CD4-positive, alpha-beta T cell treated with Interleukin-6 for 4 hours (primary cell): ENCODE data around the gene SORCS2.

Experiments
- DNase-seq: peaks from one replicate; pipeline ENCODE4 v3.0.0-alpha.2; 2020; ENCODE audit warnings: mixed read lengths

The SORCS2 gene

DNA sequence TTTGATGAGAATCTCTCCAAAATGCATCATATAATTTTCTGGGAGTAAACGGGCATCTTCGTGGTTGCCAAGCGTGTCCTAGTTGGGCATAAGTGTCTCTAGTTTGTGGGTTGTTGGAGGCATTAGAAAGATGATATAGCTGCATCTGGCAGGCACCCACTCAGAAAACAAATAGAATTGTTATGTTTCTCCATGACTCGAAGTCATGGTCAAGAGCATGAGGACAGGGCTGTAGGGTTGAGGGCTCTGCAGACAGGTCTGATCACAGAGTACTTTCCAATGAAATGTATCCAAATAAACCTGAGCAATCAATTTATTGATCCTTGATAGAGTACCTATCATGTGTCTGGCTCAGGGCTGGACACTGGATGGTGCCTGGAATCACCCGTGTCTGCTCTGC is 82.7 kb downstream of the SORCS2 start:
- DNase-seq: no peak

DNA sequence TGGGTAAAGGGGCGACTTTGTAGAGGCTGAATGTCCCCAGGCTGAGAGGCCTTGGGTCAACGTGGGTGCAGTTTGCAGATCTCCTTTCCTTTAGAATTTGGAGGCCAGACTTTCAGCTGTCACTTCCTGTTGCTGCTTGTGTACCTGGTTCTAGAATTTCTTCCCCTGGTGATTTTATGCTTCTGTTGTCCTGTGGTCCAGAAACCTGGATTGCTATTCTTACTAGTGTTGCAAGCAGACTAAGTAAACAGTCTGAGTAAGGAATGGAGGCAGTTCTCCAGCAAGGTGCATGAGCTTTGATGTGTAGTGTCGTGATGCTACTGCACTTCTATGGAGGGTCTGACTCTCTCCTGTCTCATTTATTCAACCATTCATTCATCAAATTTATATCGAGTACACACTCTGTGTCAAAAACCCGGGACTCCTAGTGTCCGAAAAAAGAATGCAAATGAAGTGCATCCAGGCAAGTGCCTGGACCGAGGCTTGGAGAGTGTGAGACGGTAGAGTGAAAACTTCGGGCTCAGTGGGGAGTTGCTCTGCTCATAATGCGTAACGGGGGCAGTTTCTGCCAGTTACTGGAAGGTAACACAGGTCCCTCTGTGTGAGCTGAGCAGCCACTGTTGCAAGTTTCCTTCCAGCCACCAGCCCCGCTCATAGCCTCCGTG is 83.3 kb downstream of the SORCS2 start:
- no peak for DNase-seq

DNA sequence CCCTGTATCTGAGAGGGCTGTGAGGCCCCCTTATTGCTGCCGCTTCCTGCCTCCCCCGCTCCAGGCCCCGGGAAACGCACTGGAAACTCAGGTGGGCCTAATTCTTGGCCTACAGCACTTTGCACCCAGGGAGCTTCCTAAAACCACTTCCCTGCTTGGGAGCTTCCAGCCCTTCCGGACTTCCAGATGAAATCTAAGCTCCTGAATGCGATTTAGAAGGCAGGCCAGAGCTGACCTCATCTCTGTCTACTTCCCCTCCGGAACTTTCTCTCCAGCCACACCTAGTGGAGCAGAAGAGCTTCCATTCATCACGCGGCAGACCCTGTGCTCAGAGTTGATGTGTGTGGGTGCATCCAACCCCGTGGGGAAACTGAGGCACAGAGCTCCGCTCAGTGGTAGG is 84.2 kb downstream of the SORCS2 start:
- no peak for DNase-seq

DNA sequence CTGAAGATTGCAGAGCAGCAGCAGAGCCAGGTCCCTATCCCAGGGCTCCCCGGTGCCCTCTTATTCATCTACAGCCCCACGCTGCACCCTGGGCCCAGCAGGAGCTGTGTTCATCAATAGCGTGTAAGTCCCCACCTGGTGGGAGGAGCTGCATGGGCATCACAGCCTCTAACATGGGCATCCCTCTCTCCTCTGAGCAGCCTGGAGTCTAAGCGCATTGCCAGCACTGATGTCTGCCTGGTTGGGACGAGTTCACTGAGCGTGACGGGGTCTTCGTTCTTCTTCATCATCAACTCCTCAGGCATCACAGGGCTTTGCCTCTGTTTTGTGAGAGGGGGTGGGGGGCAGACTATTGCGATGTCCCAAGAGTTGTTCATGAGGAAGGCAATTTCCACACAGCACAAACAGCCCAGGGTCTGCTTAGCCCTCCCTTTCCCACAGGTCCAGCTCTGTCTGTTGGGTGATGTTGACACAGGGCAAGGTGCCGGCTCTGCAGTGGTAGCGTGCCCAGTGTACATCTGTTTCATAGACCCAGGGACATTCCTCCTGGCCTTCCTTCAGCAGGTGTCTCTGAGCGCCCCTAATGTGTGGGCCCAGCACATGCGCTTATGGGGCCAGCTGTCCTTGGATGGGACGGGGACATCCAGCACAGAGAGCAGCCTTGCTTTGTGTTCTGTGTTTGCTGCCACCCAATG is 85.9 kb downstream of the SORCS2 start:
- no peak for DNase-seq

DNA sequence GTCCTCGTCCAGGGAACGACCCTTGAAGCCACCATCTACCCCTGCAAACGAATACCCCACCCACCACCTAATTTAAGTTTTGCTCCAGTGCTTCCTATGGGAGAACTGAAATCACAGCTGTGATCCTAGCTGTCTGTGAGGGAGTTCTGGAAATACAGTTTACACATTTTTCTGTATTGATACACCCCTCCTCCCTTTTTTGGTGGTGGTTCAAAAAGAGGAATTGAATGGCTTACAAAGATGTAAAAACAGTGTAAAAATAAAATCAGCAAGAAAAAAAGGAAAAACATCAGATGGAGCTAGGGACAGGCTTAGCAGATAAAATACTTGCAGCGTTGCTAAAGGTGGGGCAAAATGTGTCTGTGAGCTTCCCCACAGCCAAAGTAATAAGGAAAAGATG is 86.6 kb downstream of the SORCS2 start:
- no peak for DNase-seq

DNA sequence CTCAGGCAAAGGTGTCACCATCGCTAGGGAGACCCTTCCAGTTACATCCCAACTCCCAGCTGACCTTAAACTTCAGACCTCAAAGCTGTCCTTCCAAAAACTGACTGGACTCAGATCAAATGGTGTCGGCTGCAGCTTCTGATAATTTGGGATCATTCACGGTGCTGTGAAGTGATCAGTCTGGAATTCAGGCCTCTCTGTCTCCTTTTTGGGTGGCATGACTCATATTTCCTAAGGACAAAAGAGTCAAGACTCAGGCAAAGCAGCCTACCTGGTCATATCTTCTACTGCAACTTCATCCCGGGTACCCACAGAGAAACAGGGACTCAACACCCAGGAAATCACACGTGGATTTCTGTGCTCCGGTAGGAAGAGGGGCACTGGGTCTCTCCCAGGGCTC is 87.6 kb downstream of the SORCS2 start:
- DNase-seq: no peak

DNA sequence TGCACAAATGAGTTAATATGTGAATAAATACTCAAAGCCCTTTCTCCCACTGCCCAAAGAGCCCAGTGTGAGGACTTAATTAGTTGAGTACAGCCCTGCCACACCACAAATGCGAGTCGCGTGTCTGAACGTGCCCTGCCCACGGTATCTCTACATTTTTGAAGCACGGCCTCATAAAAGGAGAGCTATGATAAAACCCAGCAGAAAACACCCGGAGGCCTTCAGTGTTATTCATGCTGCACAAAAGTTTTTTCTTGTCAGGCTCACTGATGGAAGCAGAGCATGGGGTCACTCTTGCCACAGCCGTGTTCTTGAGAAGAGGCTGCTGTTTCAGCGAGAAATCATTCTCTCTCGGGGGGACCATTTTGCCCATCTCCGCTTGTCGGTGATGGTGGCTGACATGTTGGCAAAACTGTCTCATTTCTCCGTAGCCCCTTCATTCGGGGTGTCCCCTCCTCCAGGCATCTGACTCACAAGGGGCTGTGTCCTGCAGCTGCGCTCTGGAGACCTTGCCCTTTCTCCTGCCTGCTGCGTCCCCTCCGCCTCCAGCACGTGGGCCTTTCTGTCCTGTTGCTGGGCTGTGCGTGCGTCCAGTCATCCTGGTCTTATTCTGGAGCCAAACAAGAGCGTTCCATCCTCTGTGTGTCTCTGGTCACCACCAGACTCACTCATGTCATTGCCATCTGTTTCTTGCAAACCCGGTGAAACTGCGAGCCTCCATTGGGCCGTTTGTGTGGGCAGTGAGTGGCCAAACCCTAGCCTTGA is 88.8 kb downstream of the SORCS2 start:
- DNase-seq: no peak

DNA sequence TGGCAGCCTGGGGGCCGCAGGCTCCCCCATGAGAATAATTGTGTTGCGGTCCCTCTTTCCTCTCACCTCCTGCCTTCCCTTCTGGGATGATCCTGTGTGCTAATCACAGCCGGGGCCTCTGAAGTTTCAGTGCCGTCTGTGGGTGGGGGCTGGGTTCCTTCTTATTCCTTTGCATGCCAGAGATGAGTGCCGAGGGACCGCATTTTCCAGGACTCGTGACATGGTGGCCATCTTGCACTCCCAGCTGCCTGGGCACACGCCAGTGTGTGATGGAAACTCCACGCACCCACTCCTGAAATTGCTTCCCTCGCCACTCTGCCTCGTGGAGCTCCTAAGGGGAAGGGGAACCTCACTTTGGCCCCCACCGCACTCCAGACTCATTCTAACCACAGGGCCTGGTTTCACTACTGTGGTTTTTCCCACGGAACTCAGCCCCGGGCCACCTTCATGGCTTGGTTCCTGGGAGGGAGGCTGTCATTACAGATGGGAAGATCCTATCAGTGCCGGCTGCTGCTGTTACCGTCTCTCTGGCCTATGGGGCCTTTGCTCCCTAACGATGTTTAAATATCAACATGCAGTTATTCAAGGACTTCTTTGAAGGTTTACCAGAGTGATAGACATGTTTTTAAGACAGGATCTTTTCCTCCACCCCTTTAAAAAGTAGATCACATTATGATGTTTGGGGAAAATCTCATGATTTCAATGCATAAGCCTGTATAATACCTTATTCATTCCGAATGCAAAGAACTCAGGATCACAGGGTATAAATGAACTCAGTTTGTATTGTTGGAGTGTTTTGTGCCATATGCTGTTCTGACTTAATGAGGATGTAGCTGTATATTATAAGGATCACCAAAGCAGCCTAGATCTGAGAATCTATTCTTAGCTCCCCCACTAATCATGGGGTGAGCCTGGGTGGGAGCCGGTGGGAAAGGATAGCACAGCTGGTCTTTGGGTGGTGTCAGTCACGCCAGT is 89.6 kb downstream of the SORCS2 start:
- DNase-seq: no peak

DNA sequence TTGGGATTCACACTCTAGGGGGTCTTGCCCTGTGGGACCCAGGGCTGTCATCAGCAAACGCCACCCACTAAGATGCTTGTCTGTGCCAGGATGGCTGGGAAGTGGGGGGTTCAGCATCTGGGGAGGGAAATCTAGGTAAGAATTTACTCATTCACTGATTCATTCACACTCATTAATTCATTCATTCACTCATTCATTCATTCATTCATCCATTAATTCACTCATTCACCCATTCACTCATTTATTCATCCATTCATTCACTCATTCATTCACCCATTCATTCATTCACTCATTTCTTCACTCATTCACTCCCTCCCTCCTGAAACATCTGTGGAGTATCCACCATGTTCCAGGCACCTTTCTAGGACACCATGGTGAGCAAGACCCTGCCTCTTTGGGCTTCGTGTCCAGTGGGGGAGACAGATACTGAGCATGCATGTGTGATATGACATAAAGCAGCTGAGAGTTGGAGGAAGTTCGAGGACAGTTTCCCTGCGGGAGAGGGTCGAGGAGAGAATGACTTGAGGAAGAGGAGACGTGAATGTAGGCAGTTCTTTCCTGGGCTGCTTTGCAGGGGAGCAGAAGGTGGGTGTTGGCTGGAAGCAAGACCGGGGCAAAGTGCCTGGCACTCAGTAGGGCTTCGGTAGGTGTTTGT is 90.6 kb downstream of the SORCS2 start:
- no peak for DNase-seq

- DNase-seq: no peak
These were observed 93.1 kb downstream of the SORCS2 start for GRCh38 chr4:7285244-7286094.

DNA sequence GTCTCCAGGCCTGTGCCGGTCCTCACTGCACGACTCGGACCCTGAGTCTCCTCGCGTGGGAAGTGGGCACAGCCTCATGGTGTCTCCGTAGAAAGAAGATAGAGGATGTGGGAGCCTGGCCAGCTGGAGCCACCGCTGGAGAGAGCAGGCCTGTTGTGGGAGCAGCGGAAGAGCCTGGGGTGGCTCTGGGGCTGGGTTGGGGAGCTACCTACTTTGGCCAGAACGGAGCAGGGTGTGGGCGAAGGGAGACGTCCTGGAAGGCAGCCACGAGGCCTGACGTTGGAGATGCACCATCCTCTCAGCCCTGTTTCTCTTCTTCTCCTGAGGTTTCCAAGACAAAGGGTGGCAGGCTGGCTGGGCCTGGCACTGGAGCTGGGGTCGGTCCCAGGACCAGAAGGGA is 93.8 kb downstream of the SORCS2 start:
- no peak for DNase-seq

GRCh38 chr4:7286798-7287197 is 94.5 kb downstream of the SORCS2 start:
- DNase-seq: no peak

GRCh38 chr4:7287274-7287917 is 95.1 kb downstream of the SORCS2 start:
- no peak for DNase-seq

- DNase-seq: no peak
These were observed 95.6 kb downstream of the SORCS2 start for GRCh38 chr4:7287918-7288280.

- DNase-seq: no peak
These were observed 96.6 kb downstream of the SORCS2 start for GRCh38 chr4:7288751-7289523.

DNA sequence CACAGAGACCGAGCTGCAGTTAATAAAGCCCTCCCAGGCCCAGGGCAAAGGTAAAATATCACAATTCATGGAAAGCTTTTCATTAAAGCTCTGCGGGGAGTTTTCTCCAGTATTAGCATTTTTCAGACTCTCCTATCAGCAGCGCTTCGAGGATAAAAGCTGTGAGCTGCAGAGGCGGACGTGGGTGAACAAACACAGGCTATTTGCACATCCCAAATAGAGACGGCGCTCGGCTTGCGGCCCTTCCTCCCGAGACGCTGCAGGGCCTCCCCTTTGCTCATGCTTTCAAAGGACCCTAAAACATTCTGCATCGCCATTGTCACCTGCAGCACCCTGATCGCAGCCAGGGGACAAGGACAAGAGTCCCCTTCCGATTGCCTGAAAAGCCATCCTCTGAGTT is 97.3 kb downstream of the SORCS2 start:
- DNase-seq: no peak

DNA sequence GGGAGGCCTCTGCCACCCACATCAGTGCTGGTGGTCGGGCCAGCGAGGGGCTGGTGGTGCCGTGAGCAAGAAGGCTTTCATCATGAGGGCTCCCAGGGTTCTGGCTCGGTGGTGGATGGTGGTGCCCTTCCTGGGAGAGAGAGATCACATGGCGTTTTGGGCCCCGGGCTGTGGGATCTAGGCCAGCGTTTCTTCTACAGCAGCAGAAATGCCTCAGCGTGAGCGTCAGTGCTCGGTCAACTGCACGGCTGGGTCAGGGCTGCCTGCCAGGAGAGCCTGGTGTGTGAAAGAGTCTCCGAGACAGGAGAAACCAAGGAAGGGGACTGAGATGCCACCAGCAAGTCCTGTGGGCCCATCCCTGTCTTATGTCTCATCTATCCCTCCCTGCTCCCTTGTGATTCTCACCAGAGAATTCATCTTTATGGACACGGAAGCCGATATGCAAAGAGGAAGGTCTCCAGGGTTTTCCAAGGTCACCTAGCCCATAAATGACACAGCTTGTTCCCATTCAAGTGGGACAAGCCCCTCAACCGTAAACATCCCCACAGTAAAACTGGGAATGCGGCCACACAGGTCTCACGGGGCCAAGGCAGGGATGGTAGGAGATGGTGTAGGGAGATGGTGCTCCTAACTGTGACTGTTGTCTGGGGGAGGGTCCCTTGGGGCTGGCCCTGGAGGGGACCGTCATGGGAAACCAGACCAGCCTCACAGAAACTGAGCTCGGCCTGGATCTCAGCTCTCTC is 99.2 kb downstream of the SORCS2 start:
- DNase-seq: no peak

GRCh38 chr4:7293703-7294102 is 101.4 kb downstream of the SORCS2 start:
- no peak for DNase-seq

DNA sequence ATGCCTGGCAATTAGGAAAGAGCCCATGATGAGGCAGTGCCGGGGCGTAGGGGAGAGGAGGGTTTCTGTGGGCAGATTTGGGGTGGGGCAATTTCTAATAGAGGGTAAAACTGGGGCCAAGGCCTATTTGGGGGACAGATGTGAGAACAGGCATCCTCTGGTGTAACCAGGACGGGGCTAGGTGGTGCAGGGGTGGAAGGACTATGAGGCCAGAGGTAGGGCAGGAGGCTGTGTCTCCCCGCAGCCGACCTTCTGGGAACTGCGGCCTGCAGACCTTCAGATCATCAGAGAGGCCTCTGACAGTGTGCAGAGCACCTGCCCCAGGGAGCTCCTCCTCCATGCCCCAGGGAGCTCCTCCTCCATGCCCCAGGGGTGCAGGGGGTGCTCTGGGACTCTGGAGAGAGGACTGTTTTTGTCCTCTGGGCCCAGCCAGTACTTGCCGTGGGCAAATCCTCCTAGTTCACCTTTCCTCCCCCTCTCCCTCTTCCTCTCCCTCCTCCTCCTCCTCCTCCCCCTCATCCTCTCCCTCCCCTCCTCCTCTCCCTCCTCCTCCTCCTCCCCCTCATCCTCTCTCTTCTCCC is 101.9 kb downstream of the SORCS2 start:
- DNase-seq: no peak
